Neural crest cell (in vitro differentiated cells): ENCODE results near the gene SERPINB2. TPM values are rescaled to one million over a fixed set of nuclear protein-coding genes. Genes with fewer than 3 reads are reported as not detected.

Source experiments
- DNase-seq: peaks from one replicate; pipeline ENCODE4 v3.0.0; 2021; ENCODE audit warnings: low read depth, mixed read lengths, low spot score
- H3K27ac Mint-ChIP-seq: one replicate; pipeline ENCODE4 v1.8.0; 2021; ENCODE audit warnings: mild to moderate bottlenecking, mixed read lengths; ENCODE audit not compliant: unreplicated experiment
- H3K27me3 Mint-ChIP-seq: 2 replicates; pipeline ENCODE4 v1.8.0; 2021; ENCODE audit warnings: low read depth, mild to moderate bottlenecking, mixed read lengths
- H3K36me3 Mint-ChIP-seq: 2 replicates; pipeline ENCODE4 v1.8.0; 2021; ENCODE audit warnings: low read depth, mild to moderate bottlenecking, mixed read lengths
- H3K4me1 Mint-ChIP-seq: 2 replicates; pipeline ENCODE4 v1.8.0; 2021; ENCODE audit warnings: mixed read lengths
- H3K4me3 Mint-ChIP-seq: one replicate; pipeline ENCODE4 v1.8.0; 2021; ENCODE audit warnings: mild to moderate bottlenecking, mixed read lengths
- H3K9me3 Mint-ChIP-seq: 2 replicates; pipeline ENCODE4 v1.8.0; 2021; ENCODE audit warnings: mixed read lengths
- CTCF ChIP-seq: fragments of 200-600 bp; sonication (generic); conservative IDR thresholded peaks from 2 replicates; pipeline ENCODE4 v1.5.0; 2021; ENCODE audit warnings: antibody characterized with exemption, mild to moderate bottlenecking
- total RNA-seq: library from RNA; stranded (reverse); gene quantifications from 2 replicates; pipeline ENCODE4 v1.2.1, GENCODE V29; 2021

Gene SERPINB2
- total RNA-seq, 1 donor from 2014 or later = not detected

GRCh38 chr18:63903851-63904570 is 16.5 kb downstream of the SERPINB2 start:
- Mint-ChIP-seq H3K36me3 (no peaks in the 10 kb centered on the region), H3K4me1 (no peaks in the 10 kb centered on the region), H3K27me3 (no peaks in the 10 kb centered on the region), H3K4me3 (no peak overlapping the region), H3K9me3 (no peaks in the 10 kb centered on the region), H3K27ac (no peak overlapping the region)
- no peak for DNase-seq
- TF ChIP-seq CTCF = no peak

- H3K4me1 Mint-ChIP-seq = no peaks in the 10 kb centered on the region
- H3K9me3 Mint-ChIP-seq = no peaks in the 10 kb centered on the region
- H3K27me3 Mint-ChIP-seq = no peaks in the 10 kb centered on the region
- no peak overlapping the region for H3K4me3 Mint-ChIP-seq
- no peak for TF ChIP-seq CTCF
- no peak overlapping the region for H3K27ac Mint-ChIP-seq
- DNase-seq = no peak
- H3K36me3 Mint-ChIP-seq = no peaks in the 10 kb centered on the region
Measured at GRCh38 chr18:63904694-63905093, 17.2 kb downstream of the SERPINB2 start.

- Mint-ChIP-seq H3K4me1 (no peaks in the 10 kb centered on the region), H3K9me3 (no peaks in the 10 kb centered on the region), H3K36me3 (no peaks in the 10 kb centered on the region), H3K27ac (no peak overlapping the region), H3K4me3 (no peak overlapping the region), H3K27me3 (peaks cover under 1% of the 10 kb centered on the region)
- DNase-seq = no peak
- no peak for TF ChIP-seq CTCF
Measured at GRCh38 chr18:63905361-63905760, 17.9 kb downstream of the SERPINB2 start.

- DNase-seq = no peak
- Mint-ChIP-seq H3K27ac (no peak overlapping the region), H3K36me3 (no peaks in the 10 kb centered on the region), H3K4me1 (no peaks in the 10 kb centered on the region), H3K9me3 (no peaks in the 10 kb centered on the region), H3K27me3 (peaks cover 5% of the 10 kb centered on the region), H3K4me3 (no peak overlapping the region)
- no peak for TF ChIP-seq CTCF
Measured at GRCh38 chr18:63906056-63906455, 18.6 kb downstream of the SERPINB2 start.

GRCh38 chr18:63907664-63908063 is 20.2 kb downstream of the SERPINB2 start, which contains the start of gene SERPINB10:
SERPINB10 (plus strand) TSS chr18:63907958; CDS start chr18:63915511, 7,553 bp downstream.
- H3K9me3 Mint-ChIP-seq = no peaks in the 10 kb centered on the region
- TF ChIP-seq CTCF = no peak
- no peak within 1 kb of the TSS for H3K27ac Mint-ChIP-seq
- no peaks in the 10 kb centered on the region for H3K36me3 Mint-ChIP-seq
- DNase-seq = no peak
- H3K4me1 Mint-ChIP-seq = no peaks in the 10 kb centered on the region
- no peak within 1 kb of the TSS for H3K4me3 Mint-ChIP-seq
- peaks cover 8% of the 10 kb centered on the region for H3K27me3 Mint-ChIP-seq
